GM12878 (cell line): ENCODE measurements around the gene PROSER2. TPM values are rescaled to one million over a fixed set of nuclear protein-coding genes. Genes with fewer than 3 reads are reported as not detected.
"Not testable (repeated sequence)": the region's sequence is repeated elsewhere in the genome, so short reads cannot be mapped to it uniquely, and the experiment has no call there.

Source experiments
- ATAC-seq: fragments of 200-7000 bp; cut with Tn5 transposase; 3 replicates; pipeline ENCODE4 v1.9.1; 2020; ENCODE audit warnings: mild to moderate bottlenecking, moderate library complexity
- BruUV-seq: library from RNA; stranded (reverse); fragments of 400-500 nt; replicated peaks from 2 replicates; lab custom pipeline; 2021; lab: Mats Ljungman, UMichigan
- CTCF ChIA-PET: fragments of 300-600 bp; sonication (Branson Sonifier 250); formaldehyde crosslinking; extraction: SDS; loops from one replicate; lab custom pipeline; 2021; ENCODE audit warnings: inconsistent platforms; lab: Yijun Ruan, JAX
- POLR2A ChIA-PET: fragments of 350-600 bp; formaldehyde crosslinking; extraction: SDS; loops from one replicate; lab custom pipeline; 2021; ENCODE audit warnings: inconsistent platforms; lab: Charles Lee
- RAD21 ChIA-PET: fragments of 300-600 bp; sonication (Branson Sonifier 250); formaldehyde crosslinking; loops from one replicate; lab custom pipeline; 2023; ENCODE audit warnings: antibody characterized with exemption; ENCODE audit not compliant: unreplicated experiment; lab: Charles Lee
- SMC1A ChIA-PET: fragments of 300-600 bp; sonication (Branson Sonifier 250); formaldehyde crosslinking; loops from one replicate; lab custom pipeline; 2023; ENCODE audit not compliant: unreplicated experiment, uncharacterized antibody; lab: Charles Lee
- DNase-seq: peaks from one replicate; pipeline ENCODE4 v3.0.0-alpha.2; 2011; ENCODE audit warnings: low read depth, low spot score
- FAIRE-seq: peaks from 3 replicates; lab custom pipeline; 2011; peaks lifted over from hg19 to GRCh38; lab: Jason Lieb, UNC
- H2AFZ ChIP-seq: 2 replicates; pipeline ENCODE4 v1.6.0; 2011; ENCODE audit warnings: low read depth, low read length, control low read depth; ENCODE audit not compliant: control insufficient read depth
- H3K27ac ChIP-seq: 2 replicates; pipeline ENCODE4 v1.5.1; 2011; ENCODE audit warnings: control low read depth; ENCODE audit not compliant: control insufficient read depth, insufficient read depth
- H3K27me3 ChIP-seq, 2 experiments: replicated peaks in 1 of 2; 2 replicates each; pipeline versions ENCODE4 v1.6.0 to v1.6.1; 2011; ENCODE audit warnings: low read length in 1 of 2; ENCODE audit not compliant: control insufficient read depth in 2 of 2, insufficient read depth in 2 of 2
- H3K36me3 ChIP-seq, 2 experiments: 2 replicates each; pipeline ENCODE4 v1.5.1; 2011; ENCODE audit warnings: low read length in 1 of 2; ENCODE audit not compliant: control insufficient read depth in 2 of 2, insufficient read depth in 2 of 2
- H3K4me1 ChIP-seq: 2 replicates; pipeline ENCODE4 v1.6.1; 2011; ENCODE audit warnings: mild to moderate bottlenecking, low read length, moderate library complexity, mixed read lengths; ENCODE audit not compliant: control insufficient read depth, insufficient read depth
- H3K4me2 ChIP-seq: 2 replicates; pipeline ENCODE4 v1.6.0; 2011; ENCODE audit warnings: control low read depth; ENCODE audit not compliant: control insufficient read depth, insufficient read depth
- H3K4me3 ChIP-seq: fragments of 200-600 bp; sonication (generic); 2 replicates; pipeline ENCODE4 v1.5.1; 2016
- H3K79me2 ChIP-seq: 2 replicates; pipeline ENCODE4 v1.6.0; 2011; ENCODE audit warnings: low read length; ENCODE audit not compliant: control insufficient read depth, insufficient read depth
- H3K9ac ChIP-seq: 2 replicates; pipeline ENCODE4 v1.8.0; 2011; ENCODE audit warnings: low read length, control low read depth, mixed read lengths; ENCODE audit not compliant: control insufficient read depth, insufficient read depth
- H3K9me3 ChIP-seq: replicated peaks from 3 replicates; pipeline ENCODE4 v1.5.1; 2011; ENCODE audit warnings: mild to moderate bottlenecking, low read length; ENCODE audit not compliant: control insufficient read depth, insufficient read depth
- H4K20me1 ChIP-seq: 2 replicates; pipeline ENCODE4 v1.6.0; 2011; ENCODE audit not compliant: control insufficient read depth, insufficient read depth
- ASH2L ChIP-seq: fragments of 300-600, 200-600 bp; sonication (generic); IDR thresholded peaks from 2 replicates; pipeline ENCODE4 v1.6.1; 2017; ENCODE audit warnings: low read depth, mild to moderate bottlenecking, borderline replicate concordance
- DPF2 ChIP-seq: fragments of 450-650 bp; IDR thresholded peaks from 2 replicates; pipeline ENCODE4 v1.6.1; 2017; ENCODE audit warnings: mild to moderate bottlenecking
- FOXK2 ChIP-seq: fragments of 450-650 bp; IDR thresholded peaks from 2 replicates; pipeline ENCODE4 v1.6.1; 2017; ENCODE audit warnings: mild to moderate bottlenecking, moderate library complexity
- GABPA ChIP-seq: IDR thresholded peaks from 2 replicates; pipeline ENCODE4 v1.6.1; 2014; ENCODE audit warnings: antibody characterized with exemption, low read depth, mild to moderate bottlenecking, inconsistent platforms
- GATAD2B ChIP-seq: fragments of 450-650 bp; conservative IDR thresholded peaks from 2 replicates; pipeline ENCODE4 v1.6.1; 2017; ENCODE audit warnings: low read depth, mild to moderate bottlenecking, moderate library complexity
- MEF2B ChIP-seq: fragments of 450-650 bp; IDR thresholded peaks from 2 replicates; pipeline ENCODE4 v1.6.1; 2018; ENCODE audit warnings: mild to moderate bottlenecking, moderate library complexity; ENCODE audit not compliant: partially characterized antibody, poor library complexity, severe bottlenecking
- POU2F2 ChIP-seq: IDR thresholded peaks from 3 replicates; pipeline ENCODE4 v1.6.1; 2011; ENCODE audit warnings: low read depth, mild to moderate bottlenecking, low read length, borderline replicate concordance
- SMARCA5 ChIP-seq: fragments of 450-650 bp; IDR thresholded peaks from 2 replicates; pipeline ENCODE4 v1.6.1; 2017; ENCODE audit warnings: mild to moderate bottlenecking
- WGBS: methylation state at CpG from one replicate; pipeline ENCODE4 v1.1.6; 2016; ENCODE audit warnings: low lambda C conversion rate; ENCODE audit not compliant: insufficient replicate concordance, insufficient coverage; ENCODE audit errors: missing lambda C conversion rate; 5-methylcytosine and 5-hydroxymethylcytosine counted together
- in situ Hi-C: fragments of 300-500 bp; cut with MboI; formaldehyde crosslinking; loops from 9 replicates; pipeline ENCODE4 v1.14.3; 2018; ENCODE audit warnings: mixed read lengths
- intact Hi-C: fragments of 100-400 bp; cut with micrococcal nuclease; formaldehyde crosslinking; loops from one replicate; pipeline ENCODE4 v1.14.2; 2022; ENCODE audit not compliant: unreplicated experiment
- polyA plus RNA-seq, 11 experiments: library from polyadenylated mRNA; depleted of rRNA in 4 of 11; unstranded in 6 of 11; stranded (reverse) in 5 of 11; fragments of >200 nt; fragmentation: Nextera tagmentation in 4 of 11; fragmentation: Illumina TruSeq in 1 of 11; extraction: Ambion mirVana in 4 of 11; extraction: Trizol in 1 of 11; gene quantifications; 1 replicate in 1 of 11; 2 replicates in 10 of 11; pipeline versions ENCODE4 v1.2.1 to v1.2.3, GENCODE V29; 2011 to 2016; ENCODE audit warnings: inconsistent platforms in 2 of 11, missing spikeins in 2 of 11, low read depth in 1 of 11
- total RNA-seq, 4 experiments: library from RNA; depleted of rRNA in 3 of 4; stranded (reverse); fragments of >200 nt in 3 of 4; fragmentation: Illumina TruSeq in 1 of 4; extraction: Trizol in 1 of 4; gene quantifications; 2 replicates each; pipeline versions ENCODE4 v1.2.1 to v1.2.3, GENCODE V29; 2013 to 2021
- TF ChIP-seq, protein P1 (sequence below): IDR thresholded peaks from 2 replicates; pipeline ENCODE4 v1.6.1; 2012; ENCODE audit warnings: low read length, inconsistent platforms
- TF ChIP-seq, protein P2 (sequence below): IDR thresholded peaks from 2 replicates; pipeline ENCODE4 v1.6.1; 2012; ENCODE audit warnings: low read depth, low read length, improper control_type of control experiment

PROSER2 gene
- total and polyA plus RNA-seq, 10 of the 15 experiments (the other 5 are each of a cell fraction or from before 2014, with no cell fraction given) = 0.04 to 0.25 (median 0.07) TPM; not detected in 6

DNA sequence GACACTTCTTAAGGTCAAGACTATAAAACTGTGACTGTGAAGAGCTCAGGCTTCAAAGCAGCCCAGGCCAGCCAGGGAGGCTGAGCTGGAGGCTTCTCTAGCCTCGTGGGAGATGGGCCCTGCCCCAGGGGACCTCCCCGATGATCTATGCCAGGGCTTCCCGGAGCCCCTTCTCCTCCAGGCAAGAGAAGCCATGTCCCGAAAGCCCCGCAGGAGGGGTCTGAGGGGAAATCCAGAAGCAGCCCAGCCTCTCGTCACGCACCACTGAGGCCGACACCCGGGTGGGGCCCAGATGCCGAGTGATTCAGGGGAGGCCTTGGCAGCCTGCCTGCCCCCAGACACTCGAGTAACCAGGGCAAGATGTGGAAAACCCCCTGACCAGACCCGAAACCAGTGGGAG lies 63.7 kb downstream of the PROSER2 start (continued):
- TF ChIP-seq FOXK2 = no peak
- TF ChIP-seq MEF2B = peak; percentile 93
- TF ChIP-seq, protein P1, sequence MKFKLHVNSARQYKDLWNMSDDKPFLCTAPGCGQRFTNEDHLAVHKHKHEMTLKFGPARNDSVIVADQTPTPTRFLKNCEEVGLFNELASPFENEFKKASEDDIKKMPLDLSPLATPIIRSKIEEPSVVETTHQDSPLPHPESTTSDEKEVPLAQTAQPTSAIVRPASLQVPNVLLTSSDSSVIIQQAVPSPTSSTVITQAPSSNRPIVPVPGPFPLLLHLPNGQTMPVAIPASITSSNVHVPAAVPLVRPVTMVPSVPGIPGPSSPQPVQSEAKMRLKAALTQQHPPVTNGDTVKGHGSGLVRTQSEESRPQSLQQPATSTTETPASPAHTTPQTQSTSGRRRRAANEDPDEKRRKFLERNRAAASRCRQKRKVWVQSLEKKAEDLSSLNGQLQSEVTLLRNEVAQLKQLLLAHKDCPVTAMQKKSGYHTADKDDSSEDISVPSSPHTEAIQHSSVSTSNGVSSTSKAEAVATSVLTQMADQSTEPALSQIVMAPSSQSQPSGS = no peak
- peak; percentile 58; the same call in 1 of the 2 replicates for TF ChIP-seq DPF2
- no peak for TF ChIP-seq ASH2L
- TF ChIP-seq GABPA = no peak
- TF ChIP-seq GATAD2B = 0 out of 2 replicates have a peak, but pooled peaks have one; percentile 68

DNA sequence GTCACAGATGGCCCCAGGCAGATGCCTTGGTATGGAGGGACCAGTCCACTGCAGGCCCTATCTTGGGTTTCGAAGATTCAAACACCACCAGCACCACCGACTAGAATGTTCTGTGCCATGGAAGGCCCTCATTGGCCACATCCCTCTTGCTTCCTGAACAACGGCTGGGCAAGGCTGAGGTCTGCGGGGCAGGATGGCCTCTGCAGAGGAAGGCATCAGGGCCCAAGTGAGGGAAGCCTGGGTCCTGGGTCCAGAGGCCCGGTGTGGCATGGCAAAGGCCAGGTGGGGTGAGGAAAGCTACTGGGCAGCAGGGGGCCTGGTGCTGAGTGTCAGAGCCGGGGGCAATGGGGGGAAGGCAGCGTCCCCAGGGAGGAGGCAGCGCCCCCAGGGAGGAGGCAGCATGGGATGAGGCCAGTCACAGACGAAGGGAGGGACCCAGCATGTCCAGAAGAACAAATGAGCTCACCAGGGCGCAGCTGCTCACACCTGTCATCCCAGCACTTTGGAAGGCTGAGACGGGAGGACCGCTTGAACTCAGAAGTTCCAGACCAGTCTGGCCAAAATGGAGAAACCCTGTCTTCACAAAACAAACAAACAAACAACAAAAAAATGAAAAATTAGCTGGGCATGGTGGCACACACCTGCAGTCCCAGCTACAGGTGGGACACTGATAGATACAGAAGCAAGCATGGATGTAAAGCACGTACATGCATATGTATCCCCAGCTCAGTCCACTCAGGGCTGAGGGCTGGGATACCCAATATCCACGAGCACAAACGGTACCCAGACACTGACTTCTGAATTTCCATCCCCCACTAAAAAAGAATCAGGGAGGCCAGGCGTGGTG lies 64.4 kb downstream of the PROSER2 start:
- H3K27me3 ChIP-seq = no peaks in the 10 kb centered on the region
- in situ Hi-C loops = no loop called here
- no peaks in the 10 kb centered on the region for H3K36me3 ChIP-seq
- H3K4me1 ChIP-seq = peaks cover 13% of the 10 kb centered on the region
- no peak for DNase-seq
- H3K9ac ChIP-seq = no peak overlapping the region
- ChIA-PET RAD21 (no interaction called here), SMC1A (interaction anchor here (0.8 to 2.0 kb wide), 5 partner anchors 10 to 104 kb away, joined by 3 to 5 read pairs (median 3); no protein-coding TSS in a partner anchor), POLR2A (no interaction called here), CTCF (interaction anchor here (1.2 to 1.3 kb wide), 2 partner anchors 11 to 67 kb away, joined by 3 to 7 read pairs; no protein-coding TSS in a partner anchor)
- no peak for TF ChIP-seq SMARCA5
- TF ChIP-seq POU2F2 = no peak
- TF ChIP-seq, protein P2, sequence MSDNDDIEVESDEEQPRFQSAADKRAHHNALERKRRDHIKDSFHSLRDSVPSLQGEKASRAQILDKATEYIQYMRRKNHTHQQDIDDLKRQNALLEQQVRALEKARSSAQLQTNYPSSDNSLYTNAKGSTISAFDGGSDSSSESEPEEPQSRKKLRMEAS = no peak
- no peaks in the 10 kb centered on the region for H3K79me2 ChIP-seq
- peak overlapping the region; percentile 54 for H3K4me2 ChIP-seq
- intact Hi-C loops = no loop called here
- no peak overlapping the region for H3K4me3 ChIP-seq
- H3K9me3 ChIP-seq = no peaks in the 10 kb centered on the region
- 77% methylated on average over 16 of the region's 16 CpGs for WGBS
- no TSS peak for BruUV-seq
- no peak overlapping the region for H3K27ac ChIP-seq
- peak overlapping the region; percentile 37; the same call in 1 of the 2 replicates for H2AFZ ChIP-seq
- ATAC-seq = peak; percentile 16
- FAIRE-seq = no peak
- H4K20me1 ChIP-seq = no peaks in the 10 kb centered on the region

DNA sequence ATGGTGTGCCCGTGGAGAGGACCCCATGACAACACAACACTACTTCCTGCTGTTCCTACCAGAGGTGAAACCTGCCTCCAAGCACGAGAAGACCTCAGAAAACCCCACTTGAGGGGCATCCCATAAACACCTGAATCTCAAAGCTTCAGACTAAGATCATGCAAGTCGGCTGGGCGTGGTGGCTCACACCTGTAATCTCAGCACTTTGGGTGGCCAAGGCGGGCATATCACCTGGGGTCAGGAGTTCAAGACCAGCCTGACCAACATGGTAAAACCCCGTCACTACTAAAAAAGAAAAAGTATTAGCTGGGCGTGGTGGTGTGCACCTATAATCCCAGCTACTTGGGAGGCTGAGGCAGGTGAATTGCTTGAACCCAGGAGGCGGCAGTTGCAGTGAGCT lies 66.1 kb downstream of the PROSER2 start:
- H3K9ac ChIP-seq, intact Hi-C loops, H3K27me3 ChIP-seq, FAIRE-seq, H4K20me1 ChIP-seq, H3K36me3 ChIP-seq, H3K79me2 ChIP-seq, H3K27ac ChIP-seq, H3K9me3 ChIP-seq, ATAC-seq, in situ Hi-C loops, DNase-seq, H3K4me3 ChIP-seq, POLR2A ChIA-PET, H2AFZ ChIP-seq, RAD21 ChIA-PET, BruUV-seq, H3K4me2 ChIP-seq: not testable (repeated sequence)
- CTCF ChIA-PET = interaction anchor here (1.5 kb wide), 1 partner anchor 70 kb away, joined by 4 read pairs; no protein-coding TSS in a partner anchor
- SMC1A ChIA-PET = interaction anchor here (1.3 kb wide), 1 partner anchor 15 kb away, joined by 3 read pairs; no protein-coding TSS in a partner anchor
- peaks cover 13% of the 10 kb centered on the region for H3K4me1 ChIP-seq
- WGBS = 57% methylated on average over 8 of the region's 8 CpGs
